WERI-Rb-1 (cell line): ENCODE results near the gene CALHM1.

Source experiments
- DNase-seq: peaks from one replicate; pipeline ENCODE4 v3.0.0-alpha.2; 2020
- H3K27ac ChIP-seq: fragments of 250-450 bp; sonication (Bioruptor Pico); 2 replicates; pipeline ENCODE4 v1.5.1; 2020; ENCODE audit warnings: mild to moderate bottlenecking, moderate library complexity
- H3K27me3 ChIP-seq: fragments of 250-450 bp; sonication (Bioruptor Pico); 2 replicates; pipeline ENCODE4 v1.5.1; 2021; ENCODE audit warnings: mild to moderate bottlenecking, low read depth, moderate library complexity; ENCODE audit not compliant: insufficient read depth, severe bottlenecking
- H3K36me3 ChIP-seq: fragments of 250-450 bp; sonication (Bioruptor Pico); 2 replicates; pipeline ENCODE4 v1.5.1; 2020; ENCODE audit warnings: mild to moderate bottlenecking, moderate library complexity
- H3K4me3 ChIP-seq: 2 replicates; pipeline ENCODE4 v1.5.1; 2011; ENCODE audit warnings: low read depth, mild to moderate bottlenecking, control low read depth, low read length
- H3K9me3 ChIP-seq: fragments of 250-450 bp; sonication (Bioruptor Pico); 2 replicates; pipeline ENCODE4 v1.5.1; 2021; ENCODE audit warnings: mild to moderate bottlenecking, moderate library complexity; ENCODE audit not compliant: severe bottlenecking
- TF ChIP-seq, protein P1 (sequence below): IDR thresholded peaks from 2 replicates; pipeline ENCODE4 v1.5.1; 2011; ENCODE audit warnings: low read depth, mild to moderate bottlenecking, control low read depth, inconsistent platforms, low read length

The CALHM1 gene

DNA sequence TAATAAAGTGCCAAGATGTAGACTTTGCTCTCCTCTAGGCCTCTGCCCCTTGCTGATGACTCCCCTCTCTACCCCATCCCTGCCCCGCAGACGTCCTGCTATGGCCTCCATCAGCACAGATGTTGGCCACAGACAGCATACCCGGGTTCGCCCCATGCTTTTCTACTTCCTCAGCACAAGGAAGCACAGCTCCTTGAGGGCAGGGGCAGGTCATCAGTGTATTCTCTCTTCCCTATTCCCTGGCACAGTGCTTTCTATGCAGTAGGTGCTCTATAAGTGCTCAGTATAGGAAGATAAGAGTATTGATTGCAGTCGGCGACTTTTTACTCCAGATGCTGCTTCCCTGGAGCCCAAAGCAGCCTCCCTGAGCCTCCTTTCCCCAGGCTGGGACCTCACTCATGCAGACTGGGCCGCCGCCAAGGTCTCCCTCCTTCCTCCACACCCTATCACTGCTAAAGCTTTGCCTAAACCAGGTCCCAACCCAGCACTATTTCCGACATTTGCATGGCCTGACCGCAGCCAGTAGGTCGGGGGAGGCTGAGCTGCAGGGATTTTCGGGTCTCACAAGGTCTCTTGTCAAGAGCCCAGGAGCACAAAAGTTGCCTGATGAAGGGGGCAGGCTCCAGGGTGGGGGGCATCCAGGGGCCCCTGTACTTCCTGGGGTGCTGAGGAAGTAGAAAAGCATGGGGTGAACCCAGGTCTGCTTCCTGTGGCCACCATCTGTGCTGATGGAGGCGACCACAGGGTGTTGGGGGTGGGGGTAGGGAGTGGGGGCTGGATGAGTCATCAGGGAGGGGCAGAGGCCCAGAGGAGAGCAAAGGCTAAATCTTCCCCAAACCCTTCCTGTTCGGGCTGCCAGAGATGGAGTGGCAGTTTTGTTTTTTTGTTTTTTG is 12.3 kb upstream of the CALHM1 start:
- DNase-seq = peak; percentile 65

DNA sequence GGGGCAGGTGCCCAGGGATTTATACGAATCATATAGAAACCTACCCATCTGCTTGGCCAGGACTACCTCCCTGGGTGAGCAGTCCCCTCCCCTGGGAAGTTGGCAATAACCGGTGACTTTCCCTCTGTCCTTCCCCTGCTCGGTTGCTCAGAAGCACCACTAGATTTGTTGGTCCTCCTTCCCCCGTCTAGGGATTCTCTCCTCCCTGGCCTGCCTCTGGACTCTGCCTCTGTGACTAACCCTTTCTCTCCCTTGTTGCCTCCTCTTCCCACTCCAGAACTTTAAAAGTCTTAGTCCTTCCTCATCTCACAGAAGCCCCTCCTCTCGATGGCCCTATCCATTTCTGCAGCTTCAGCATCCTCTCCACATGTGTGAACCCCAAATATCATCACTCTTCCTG is 10.5 kb upstream of the CALHM1 start:
- Histone ChIP-seq H3K27me3 (no peaks in the 10 kb centered on the region), H3K27ac (no peak overlapping the region), H3K9me3 (no peaks in the 10 kb centered on the region), H3K4me3 (no peak overlapping the region), H3K36me3 (no peaks in the 10 kb centered on the region)
- DNase-seq = no peak
- TF ChIP-seq, protein P1, sequence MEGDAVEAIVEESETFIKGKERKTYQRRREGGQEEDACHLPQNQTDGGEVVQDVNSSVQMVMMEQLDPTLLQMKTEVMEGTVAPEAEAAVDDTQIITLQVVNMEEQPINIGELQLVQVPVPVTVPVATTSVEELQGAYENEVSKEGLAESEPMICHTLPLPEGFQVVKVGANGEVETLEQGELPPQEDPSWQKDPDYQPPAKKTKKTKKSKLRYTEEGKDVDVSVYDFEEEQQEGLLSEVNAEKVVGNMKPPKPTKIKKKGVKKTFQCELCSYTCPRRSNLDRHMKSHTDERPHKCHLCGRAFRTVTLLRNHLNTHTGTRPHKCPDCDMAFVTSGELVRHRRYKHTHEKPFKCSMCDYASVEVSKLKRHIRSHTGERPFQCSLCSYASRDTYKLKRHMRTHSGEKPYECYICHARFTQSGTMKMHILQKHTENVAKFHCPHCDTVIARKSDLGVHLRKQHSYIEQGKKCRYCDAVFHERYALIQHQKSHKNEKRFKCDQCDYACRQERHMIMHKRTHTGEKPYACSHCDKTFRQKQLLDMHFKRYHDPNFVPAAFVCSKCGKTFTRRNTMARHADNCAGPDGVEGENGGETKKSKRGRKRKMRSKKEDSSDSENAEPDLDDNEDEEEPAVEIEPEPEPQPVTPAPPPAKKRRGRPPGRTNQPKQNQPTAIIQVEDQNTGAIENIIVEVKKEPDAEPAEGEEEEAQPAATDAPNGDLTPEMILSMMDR = no peak

More for the DNA sequence above, 12.3 kb upstream of the CALHM1 start:
- no peak overlapping the region for H3K4me3 ChIP-seq
- no peaks in the 10 kb centered on the region for H3K9me3 ChIP-seq
- TF ChIP-seq, protein P1 = no peak
- no peaks in the 10 kb centered on the region for H3K27me3 ChIP-seq
- H3K27ac ChIP-seq = peak overlapping the region; percentile 66
- no peaks in the 10 kb centered on the region for H3K36me3 ChIP-seq

GRCh38 chr10:103467406-103467805 is 8.7 kb upstream of the CALHM1 start:
- Histone ChIP-seq H3K4me3 (no peak overlapping the region), H3K9me3 (no peaks in the 10 kb centered on the region), H3K36me3 (no peaks in the 10 kb centered on the region), H3K27ac (no peak overlapping the region), H3K27me3 (no peaks in the 10 kb centered on the region)
- DNase-seq = no peak
- TF ChIP-seq, protein P1 = no peak

GRCh38 chr10:103466734-103467133 is 8.0 kb upstream of the CALHM1 start:
- no peak overlapping the region for H3K4me3 ChIP-seq
- H3K27me3 ChIP-seq = no peaks in the 10 kb centered on the region
- H3K9me3 ChIP-seq = no peaks in the 10 kb centered on the region
- DNase-seq = no peak
- H3K27ac ChIP-seq = no peak overlapping the region
- no peaks in the 10 kb centered on the region for H3K36me3 ChIP-seq
- TF ChIP-seq, protein P1 = no peak

- Histone ChIP-seq H3K27me3 (no peaks in the 10 kb centered on the region), H3K36me3 (no peaks in the 10 kb centered on the region), H3K4me3 (no peak overlapping the region), H3K27ac (no peak overlapping the region), H3K9me3 (no peaks in the 10 kb centered on the region)
- TF ChIP-seq, protein P1 = no peak
- no peak for DNase-seq
These were observed 6.9 kb upstream of the CALHM1 start for GRCh38 chr10:103465411-103466179.
